Mesendoderm (in vitro differentiated cells): ENCODE data around the gene DLG2.

Experiments
- DNase-seq: peaks from one replicate; pipeline ENCODE4 v3.0.0; 2013
- H2AK5ac ChIP-seq: 2 replicates; pipeline ENCODE4 v1.6.1; 2013; ENCODE audit warnings: low read length, inconsistent platforms
- H2BK120ac ChIP-seq: 2 replicates; pipeline ENCODE4 v1.6.1; 2013; ENCODE audit warnings: low read depth, mild to moderate bottlenecking, low read length, moderate library complexity, mixed read lengths
- H2BK15ac ChIP-seq: replicated peaks from 2 replicates; pipeline ENCODE4 v1.6.1; 2013; ENCODE audit warnings: low read depth, mild to moderate bottlenecking, moderate library complexity
- H2BK5ac ChIP-seq: 2 replicates; pipeline ENCODE4 v1.6.1; 2013; ENCODE audit warnings: low read length, inconsistent platforms
- H3K18ac ChIP-seq: 2 replicates; pipeline ENCODE4 v1.6.1; 2013; ENCODE audit warnings: mild to moderate bottlenecking, low read length, mixed read lengths
- H3K23ac ChIP-seq: one replicate; pipeline ENCODE4 v1.6.1; 2013; ENCODE audit warnings: low read length
- H3K27ac ChIP-seq: 2 replicates; pipeline ENCODE4 v1.5.1; 2013; ENCODE audit warnings: low read depth, mild to moderate bottlenecking, inconsistent platforms, low read length, moderate library complexity
- H3K27me3 ChIP-seq: 2 replicates; pipeline ENCODE4 v1.6.1; 2013; ENCODE audit warnings: low read length, control low read depth, mild to moderate bottlenecking, inconsistent platforms; ENCODE audit not compliant: insufficient read depth, poor library complexity
- H3K36me3 ChIP-seq: 2 replicates; pipeline ENCODE4 v1.6.1; 2013; ENCODE audit warnings: low read length, inconsistent platforms; ENCODE audit not compliant: control insufficient read depth, insufficient read depth
- H3K4ac ChIP-seq: one replicate; pipeline ENCODE4 v1.6.1; 2013; ENCODE audit warnings: low read depth, mild to moderate bottlenecking, low read length, moderate library complexity
- H3K4me1 ChIP-seq: 2 replicates; pipeline ENCODE4 v1.6.1; 2013; ENCODE audit warnings: low read depth, low read length, inconsistent platforms; ENCODE audit not compliant: control insufficient read depth
- H3K4me2 ChIP-seq: 2 replicates; pipeline ENCODE4 v1.6.1; 2013; ENCODE audit warnings: low read length
- H3K4me3 ChIP-seq: 2 replicates; pipeline ENCODE4 v1.5.1; 2013; ENCODE audit warnings: mild to moderate bottlenecking, low read length
- H3K56ac ChIP-seq: one replicate; pipeline ENCODE4 v1.6.1; 2013; ENCODE audit warnings: low read length
- H3K79me1 ChIP-seq: 2 replicates; pipeline ENCODE4 v1.6.1; 2013; ENCODE audit warnings: low read length, inconsistent platforms
- H3K79me2 ChIP-seq: 2 replicates; pipeline ENCODE4 v1.6.1; 2013; ENCODE audit warnings: mild to moderate bottlenecking, low read length; ENCODE audit not compliant: control insufficient read depth, insufficient read depth
- H3K9ac ChIP-seq: 2 replicates; pipeline ENCODE4 v1.6.1; 2013; ENCODE audit warnings: low read length, inconsistent platforms
- H4K5ac ChIP-seq: one replicate; pipeline ENCODE4 v1.6.1; 2013; ENCODE audit warnings: low read length
- H4K8ac ChIP-seq: one replicate; pipeline ENCODE4 v1.6.1; 2013; ENCODE audit warnings: low read depth, mild to moderate bottlenecking, control low read depth, low read length, moderate library complexity
- WGBS: extraction: QIAGEN DNeasy Blood & Tissue Kit; methylation state at CpG from one replicate; pipeline ENCODE4 v1.1.7; 2013; ENCODE audit warnings: low lambda C conversion rate, missing lambda C conversion rate; ENCODE audit not compliant: insufficient coverage; ENCODE audit errors: extremely low coverage; 5-methylcytosine and 5-hydroxymethylcytosine counted together

Gene DLG2

GRCh38 chr11:83713708-83714107, 1913.4 kb downstream of the DLG2 start:
- no CpG with 5 or more reads among the region's 2 CpGs for WGBS
- no peak overlapping the region for H3K56ac ChIP-seq
- H3K4me3 ChIP-seq, result no peak overlapping the region
- H2BK5ac ChIP-seq, result no peak overlapping the region
- peak overlapping the region; percentile 19 for H2BK15ac ChIP-seq
- H3K27ac ChIP-seq, result no peak overlapping the region
- H3K79me1 ChIP-seq, result no peaks in the 10 kb centered on the region
- H3K79me2 ChIP-seq, result no peaks in the 10 kb centered on the region
- H2AK5ac ChIP-seq, result no peak overlapping the region
- H3K9ac ChIP-seq, result no peak overlapping the region
- no peak overlapping the region for H3K4me2 ChIP-seq
- H3K23ac ChIP-seq, result no peak overlapping the region
- H3K18ac ChIP-seq, result peak overlapping the region; percentile 75
- H3K27me3 ChIP-seq, result no peaks in the 10 kb centered on the region
- H3K36me3 ChIP-seq, result no peaks in the 10 kb centered on the region
- H4K8ac ChIP-seq, result no peak overlapping the region
- no peaks in the 10 kb centered on the region for H3K4me1 ChIP-seq
- no peak overlapping the region for H4K5ac ChIP-seq
- no peak overlapping the region for H2BK120ac ChIP-seq
- no peak for DNase-seq
- H3K4ac ChIP-seq, result no peak overlapping the region

GRCh38 chr11:83711106-83711527, 1916.0 kb downstream of the DLG2 start:
- Histone ChIP-seq H3K18ac (no peak overlapping the region), H2BK5ac (no peak overlapping the region), H2AK5ac (no peak overlapping the region), H3K79me2 (no peaks in the 10 kb centered on the region), H3K27ac (no peak overlapping the region), H3K4ac (no peak overlapping the region), H3K27me3 (no peaks in the 10 kb centered on the region), H3K4me2 (no peak overlapping the region), H2BK120ac (no peak overlapping the region), H3K23ac (no peak overlapping the region), H3K4me1 (peaks cover 4% of the 10 kb centered on the region), H3K9ac (no peak overlapping the region), H3K4me3 (no peak overlapping the region), H2BK15ac (no peak overlapping the region), H3K79me1 (no peaks in the 10 kb centered on the region), H4K8ac (no peak overlapping the region), H4K5ac (no peak overlapping the region), H3K56ac (no peak overlapping the region), H3K36me3 (no peaks in the 10 kb centered on the region)
- WGBS, result no CpG with 5 or more reads among the region's 5 CpGs
- DNase-seq, result peak; percentile 75

- no peak overlapping the region for H2AK5ac ChIP-seq
- no peak overlapping the region for H3K4me2 ChIP-seq
- H3K56ac ChIP-seq, result no peak overlapping the region
- H3K79me2 ChIP-seq, result no peaks in the 10 kb centered on the region
- H3K4me1 ChIP-seq, result peaks cover 4% of the 10 kb centered on the region
- no peak overlapping the region for H2BK5ac ChIP-seq
- no peak overlapping the region for H2BK15ac ChIP-seq
- H3K4me3 ChIP-seq, result no peak overlapping the region
- H3K18ac ChIP-seq, result no peak overlapping the region
- H3K4ac ChIP-seq, result no peak overlapping the region
- no peak overlapping the region for H3K23ac ChIP-seq
- H2BK120ac ChIP-seq, result no peak overlapping the region
- H3K36me3 ChIP-seq, result no peaks in the 10 kb centered on the region
- no peak overlapping the region for H4K8ac ChIP-seq
- no peak overlapping the region for H3K9ac ChIP-seq
- no peaks in the 10 kb centered on the region for H3K79me1 ChIP-seq
- no peaks in the 10 kb centered on the region for H3K27me3 ChIP-seq
- DNase-seq, result no peak
- no peak overlapping the region for H4K5ac ChIP-seq
- no peak overlapping the region for H3K27ac ChIP-seq
Observed at GRCh38 chr11:83709434-83709833, 1917.7 kb downstream of the DLG2 start.

GRCh38 chr11:83706566-83706965, 1920.6 kb downstream of the DLG2 start:
- no peak overlapping the region for H2BK5ac ChIP-seq
- H3K27me3 ChIP-seq, result no peaks in the 10 kb centered on the region
- H3K56ac ChIP-seq, result peak overlapping the region; percentile 50
- H3K4me1 ChIP-seq, result peaks cover 4% of the 10 kb centered on the region
- H3K4me3 ChIP-seq, result no peak overlapping the region
- H3K27ac ChIP-seq, result no peak overlapping the region
- no peak overlapping the region for H3K18ac ChIP-seq
- no peaks in the 10 kb centered on the region for H3K79me1 ChIP-seq
- no peak for DNase-seq
- H4K8ac ChIP-seq, result no peak overlapping the region
- H3K36me3 ChIP-seq, result no peaks in the 10 kb centered on the region
- no peak overlapping the region for H3K9ac ChIP-seq
- no peak overlapping the region for H3K4me2 ChIP-seq
- no peak overlapping the region for H3K4ac ChIP-seq
- no peak overlapping the region for H3K23ac ChIP-seq
- H3K79me2 ChIP-seq, result no peaks in the 10 kb centered on the region
- H2AK5ac ChIP-seq, result no peak overlapping the region
- H2BK15ac ChIP-seq, result no peak overlapping the region
- H2BK120ac ChIP-seq, result no peak overlapping the region
- no peak overlapping the region for H4K5ac ChIP-seq
- no CpG with 5 or more reads among the region's 6 CpGs for WGBS

- no peak overlapping the region for H4K5ac ChIP-seq
- H3K4me3 ChIP-seq, result no peak overlapping the region
- H3K23ac ChIP-seq, result no peak overlapping the region
- H2BK15ac ChIP-seq, result no peak overlapping the region
- no peaks in the 10 kb centered on the region for H3K27me3 ChIP-seq
- no peak overlapping the region for H4K8ac ChIP-seq
- no CpG with 5 or more reads among the region's 2 CpGs for WGBS
- no peak overlapping the region for H2BK5ac ChIP-seq
- peaks cover 4% of the 10 kb centered on the region for H3K4me1 ChIP-seq
- no peak overlapping the region for H3K56ac ChIP-seq
- H3K4ac ChIP-seq, result no peak overlapping the region
- H2BK120ac ChIP-seq, result no peak overlapping the region
- H3K36me3 ChIP-seq, result no peaks in the 10 kb centered on the region
- no peak overlapping the region for H3K4me2 ChIP-seq
- no peak overlapping the region for H3K27ac ChIP-seq
- no peak overlapping the region for H3K9ac ChIP-seq
- H2AK5ac ChIP-seq, result no peak overlapping the region
- no peaks in the 10 kb centered on the region for H3K79me1 ChIP-seq
- no peak for DNase-seq
- H3K79me2 ChIP-seq, result no peaks in the 10 kb centered on the region
- no peak overlapping the region for H3K18ac ChIP-seq
Observed at GRCh38 chr11:83702796-83703195, 1924.3 kb downstream of the DLG2 start.

- Histone ChIP-seq H2BK120ac (no peak overlapping the region), H3K79me1 (no peaks in the 10 kb centered on the region)
- DNase-seq, result no peak
Observed at GRCh38 chr11:83697518-83697917, 1929.6 kb downstream of the DLG2 start.

More at GRCh38 chr11:83697518-83697917, 1929.6 kb downstream of the DLG2 start:
- no peaks in the 10 kb centered on the region for H3K36me3 ChIP-seq
- no peak overlapping the region for H4K8ac ChIP-seq
- peaks cover 9% of the 10 kb centered on the region for H3K4me1 ChIP-seq
- H3K4me3 ChIP-seq, result no peak overlapping the region
- no CpG with 5 or more reads among the region's 2 CpGs for WGBS
- H3K4me2 ChIP-seq, result no peak overlapping the region
- no peak overlapping the region for H2BK15ac ChIP-seq
- H3K9ac ChIP-seq, result no peak overlapping the region
- H3K79me2 ChIP-seq, result no peaks in the 10 kb centered on the region
- H3K18ac ChIP-seq, result no peak overlapping the region
- H2BK5ac ChIP-seq, result no peak overlapping the region
- H3K56ac ChIP-seq, result no peak overlapping the region
- no peak overlapping the region for H3K23ac ChIP-seq
- no peak overlapping the region for H3K27ac ChIP-seq
- H4K5ac ChIP-seq, result no peak overlapping the region
- H3K4ac ChIP-seq, result no peak overlapping the region
- H2AK5ac ChIP-seq, result no peak overlapping the region
- H3K27me3 ChIP-seq, result no peaks in the 10 kb centered on the region
